HG03066 (cell line): Measurements from ENCODE around the gene CYBC1.

Experiments used
- ATAC-seq: cut with Tn5 transposase; IDR thresholded peaks from one replicate; pipeline ENCODE4 v1.9.1; 2021; ENCODE audit warnings: low read depth; ENCODE audit not compliant: unreplicated experiment

CYBC1 gene

GRCh38 chr17:82449883-82450356 is 632 bp downstream of the CYBC1 start:
- peak; percentile 7 for ATAC-seq

GRCh38 chr17:82449131-82449882 is 1.2 kb downstream of the CYBC1 start:
- peak; percentile 55 for ATAC-seq

- no peak for ATAC-seq
Observed at GRCh38 chr17:82447876-82448275, 2.7 kb downstream of the CYBC1 start.

GRCh38 chr17:82446649-82447048 is 3.9 kb downstream of the CYBC1 start:
- no peak for ATAC-seq

- no peak for ATAC-seq
Observed at GRCh38 chr17:82446124-82446523, 4.4 kb downstream of the CYBC1 start.

GRCh38 chr17:82445542-82445941 is 5.0 kb downstream of the CYBC1 start:
- no peak for ATAC-seq

- no peak for ATAC-seq
Observed at GRCh38 chr17:82444941-82445521, 5.5 kb downstream of the CYBC1 start.

GRCh38 chr17:82444284-82444893 is 6.2 kb downstream of the CYBC1 start:
- no peak for ATAC-seq

GRCh38 chr17:82443465-82444283 is 6.9 kb downstream of the CYBC1 start:
- ATAC-seq = no peak

GRCh38 chr17:82442643-82443464 is 7.7 kb downstream of the CYBC1 start:
- no peak for ATAC-seq

- ATAC-seq = no peak
Observed at GRCh38 chr17:82441691-82442487, 8.7 kb downstream of the CYBC1 start.

- ATAC-seq = no peak
Observed at GRCh38 chr17:82440991-82441627, 9.4 kb downstream of the CYBC1 start.

GRCh38 chr17:82440469-82440981 is 10.0 kb downstream of the CYBC1 start:
- ATAC-seq = no peak

GRCh38 chr17:82439829-82440365 is 10.7 kb downstream of the CYBC1 start:
- no peak for ATAC-seq

GRCh38 chr17:82439194-82439828 is 11.2 kb downstream of the CYBC1 start:
- ATAC-seq = no peak

GRCh38 chr17:82438401-82439193 is 12.0 kb downstream of the CYBC1 start:
- ATAC-seq = no peak

- no peak for ATAC-seq
Observed at GRCh38 chr17:82437325-82437668, 13.3 kb downstream of the CYBC1 start.
